H54 (cell line): ENCODE results near the gene IGLL1.

ENCODE experiments used
- DNase-seq: peaks from one replicate; pipeline ENCODE4 v3.0.0; 2011; ENCODE audit warnings: low spot score, mixed read lengths; ENCODE audit not compliant: insufficient read length
- FAIRE-seq: peaks from 3 replicates; lab custom pipeline; 2011; peaks lifted over from hg19 to GRCh38; lab: Jason Lieb, UNC
- POLR2A ChIP-seq: IDR thresholded peaks from 2 replicates; pipeline ENCODE4 v1.6.1; 2011; ENCODE audit warnings: low read depth, mild to moderate bottlenecking, low read length

The IGLL1 gene

DNA sequence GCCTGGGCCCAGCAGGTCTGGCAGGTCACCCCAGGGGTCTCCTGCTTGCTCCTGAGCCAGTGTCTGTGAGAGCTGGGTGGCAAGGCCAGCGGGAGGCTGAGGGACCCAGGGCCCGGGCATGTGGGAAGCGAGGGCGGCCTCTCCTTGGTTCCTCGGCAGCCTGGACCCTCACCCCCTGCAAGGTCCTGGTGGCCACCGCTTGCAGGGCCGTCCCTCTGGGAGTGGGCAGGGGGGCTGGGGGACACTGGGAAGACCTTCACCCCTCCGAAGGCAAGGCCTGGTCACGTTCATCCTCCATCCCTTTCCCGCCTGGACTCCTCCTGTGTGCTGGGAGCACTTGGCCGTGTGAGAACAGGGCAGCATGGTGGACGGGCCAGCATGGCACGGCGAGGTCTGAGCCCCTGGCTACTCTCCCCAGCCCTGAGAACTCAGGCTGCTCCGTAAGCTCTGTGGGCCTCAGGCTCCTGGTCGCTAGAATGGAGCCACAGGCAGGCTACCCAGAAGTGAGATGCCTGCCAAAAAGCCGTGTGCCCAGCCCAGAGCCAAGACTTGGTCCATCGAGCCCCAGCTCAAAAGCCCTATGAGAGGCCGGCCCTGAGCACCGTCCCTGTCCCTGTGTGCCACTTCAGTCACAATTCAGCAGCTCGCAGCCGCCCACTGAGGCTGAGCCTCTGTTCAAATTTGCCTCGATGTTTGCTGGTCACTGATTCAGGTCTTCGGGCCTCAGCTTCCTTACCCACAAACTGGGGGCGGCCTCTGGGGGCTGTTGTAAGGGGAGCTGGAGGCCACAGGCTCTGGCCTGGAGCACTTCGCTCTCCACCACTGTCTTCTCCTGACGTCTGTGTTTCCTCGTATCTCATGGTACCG lies 45.0 kb downstream of the IGLL1 start:
- DNase-seq (no peak), FAIRE-seq (no peak)
- TF ChIP-seq POLR2A = no peak

DNA sequence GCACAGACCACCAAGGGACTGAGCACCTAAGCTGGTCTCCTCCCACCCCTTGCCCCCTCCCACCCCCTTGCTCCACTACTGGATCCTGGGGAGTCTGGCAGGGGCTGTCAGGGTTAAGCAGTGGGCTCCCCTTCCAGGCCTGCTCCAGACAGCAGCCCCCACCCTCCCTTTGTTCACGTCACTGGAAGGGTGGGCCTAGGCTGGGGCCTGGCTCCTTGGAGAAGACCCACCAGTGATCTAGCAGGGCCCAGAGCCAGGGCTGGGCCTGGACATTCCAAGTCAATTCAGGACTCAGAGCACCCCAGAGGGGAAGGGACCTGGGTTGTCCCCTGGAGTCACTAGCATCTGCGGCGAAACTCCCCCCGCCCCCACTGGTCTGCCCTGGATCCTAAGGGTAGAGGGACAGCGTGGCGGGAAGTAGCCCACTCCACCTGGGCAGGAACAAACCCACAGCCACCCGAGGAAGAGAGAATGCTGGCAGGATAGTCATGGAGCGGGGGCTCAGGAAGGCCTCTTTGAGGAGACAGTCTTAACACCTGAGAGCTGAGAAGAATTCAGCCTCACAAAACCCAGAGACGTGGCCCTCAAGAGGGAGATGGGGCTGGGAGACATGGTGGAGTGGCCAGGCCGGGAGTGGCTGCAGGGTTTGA lies 45.8 kb downstream of the IGLL1 start:
- TF ChIP-seq POLR2A = no peak
- FAIRE-seq (no peak), DNase-seq (no peak)

DNA sequence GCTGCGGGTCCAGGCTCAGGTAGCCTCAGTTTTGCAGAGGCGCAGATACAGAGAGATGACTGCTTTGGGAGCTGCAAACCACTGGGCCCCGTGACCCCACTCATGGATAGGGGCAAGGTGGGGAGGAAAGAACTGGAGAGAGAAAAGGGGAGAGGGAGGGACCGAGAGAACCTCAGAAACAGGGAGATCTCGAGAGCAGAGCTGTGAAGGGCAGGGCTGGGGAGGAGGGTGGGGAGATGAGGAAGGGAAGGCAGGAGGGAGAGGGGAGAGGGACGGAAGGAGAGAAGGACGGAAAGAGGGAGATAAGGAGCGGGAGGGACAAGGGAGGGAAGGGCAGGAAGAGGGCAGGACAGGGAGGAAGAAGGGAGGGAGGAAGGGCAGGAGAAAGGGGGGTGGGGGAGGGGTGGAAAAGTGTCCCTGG lies 46.3 kb downstream of the IGLL1 start:
- FAIRE-seq (no peak), DNase-seq (no peak)
- TF ChIP-seq POLR2A = no peak

DNA sequence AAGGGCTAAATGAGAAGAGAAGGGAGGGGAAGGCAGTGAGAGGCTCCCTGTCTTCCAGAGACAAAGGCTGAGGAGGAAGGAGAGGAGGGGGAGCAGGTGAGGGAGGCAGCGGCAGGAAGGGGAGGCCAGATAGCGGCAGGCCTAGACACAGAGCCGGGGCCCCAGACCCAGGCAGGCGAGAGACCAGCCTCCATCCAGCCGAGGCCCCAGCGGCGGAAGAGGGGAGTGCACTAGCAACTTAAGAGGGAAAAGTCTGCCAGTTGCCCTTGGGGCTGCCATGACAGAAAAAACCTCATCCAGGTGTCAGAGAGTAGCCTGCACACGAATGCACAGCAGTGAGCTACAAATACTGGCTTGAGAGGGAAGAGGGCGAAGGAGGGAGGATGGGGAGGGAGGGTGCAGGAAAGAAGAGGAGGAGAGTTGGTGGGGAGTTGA lies 46.7 kb downstream of the IGLL1 start:
- no peak for TF ChIP-seq POLR2A
- no peak for FAIRE-seq
- no peak for DNase-seq

DNA sequence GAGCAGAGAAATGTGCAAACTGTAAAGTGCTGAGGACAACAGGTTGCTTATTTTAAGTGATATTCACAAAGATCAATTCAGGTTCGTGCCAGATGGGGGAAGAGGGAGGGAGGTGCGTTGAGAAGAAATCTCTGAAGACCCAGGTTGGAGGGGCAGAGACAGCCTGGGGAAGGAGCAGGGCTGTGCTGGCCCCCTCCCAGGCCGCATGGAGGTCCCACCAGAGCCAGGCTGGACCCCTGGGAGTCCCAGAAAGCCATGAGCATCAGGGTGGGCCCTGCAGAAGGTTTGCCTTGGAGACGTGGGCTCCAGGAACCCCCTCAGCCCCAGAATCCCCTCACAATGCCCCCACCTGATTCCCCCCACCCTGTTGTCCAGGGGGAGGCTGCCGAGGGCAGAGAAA lies 47.4 kb downstream of the IGLL1 start:
- no peak for TF ChIP-seq POLR2A
- FAIRE-seq = no peak
- DNase-seq = no peak

DNA sequence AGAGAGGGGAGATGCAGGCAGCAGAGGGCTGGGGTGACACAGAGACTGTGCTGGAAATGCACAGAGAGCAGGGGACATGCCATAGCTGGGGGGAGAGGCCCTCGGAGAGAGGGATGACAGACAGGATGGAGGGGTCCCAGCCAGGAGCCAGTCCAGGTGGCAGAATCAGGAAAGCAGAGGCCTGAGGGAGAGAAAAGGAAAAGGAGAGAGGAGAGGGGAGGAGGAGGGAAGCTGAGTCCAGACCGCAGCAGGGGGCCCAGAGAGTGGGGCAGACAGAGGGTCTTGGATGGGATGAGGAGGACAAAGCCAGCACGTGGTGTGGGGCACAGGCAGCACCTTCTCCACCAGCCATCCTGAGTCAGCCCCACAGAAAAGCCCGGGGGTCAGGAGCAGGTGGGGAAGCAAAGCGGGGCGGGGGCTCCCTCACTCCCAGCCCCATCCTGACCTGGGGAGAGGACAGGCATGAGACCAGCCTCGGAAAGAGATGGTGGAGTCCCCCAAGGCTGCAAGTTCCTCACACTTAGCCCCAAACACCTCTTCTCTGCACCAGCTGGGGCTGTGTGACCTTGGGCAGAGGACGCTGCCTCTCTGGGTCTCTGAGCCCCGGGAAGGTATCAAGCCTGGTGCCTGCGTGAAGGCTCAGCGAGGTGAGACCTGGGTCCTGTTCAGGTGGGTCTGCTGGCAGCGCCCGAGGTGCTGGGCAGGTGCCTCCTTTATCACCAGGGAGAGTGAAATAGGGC lies 48.0 kb downstream of the IGLL1 start:
- TF ChIP-seq POLR2A = no peak
- no peak for FAIRE-seq
- no peak for DNase-seq

DNA sequence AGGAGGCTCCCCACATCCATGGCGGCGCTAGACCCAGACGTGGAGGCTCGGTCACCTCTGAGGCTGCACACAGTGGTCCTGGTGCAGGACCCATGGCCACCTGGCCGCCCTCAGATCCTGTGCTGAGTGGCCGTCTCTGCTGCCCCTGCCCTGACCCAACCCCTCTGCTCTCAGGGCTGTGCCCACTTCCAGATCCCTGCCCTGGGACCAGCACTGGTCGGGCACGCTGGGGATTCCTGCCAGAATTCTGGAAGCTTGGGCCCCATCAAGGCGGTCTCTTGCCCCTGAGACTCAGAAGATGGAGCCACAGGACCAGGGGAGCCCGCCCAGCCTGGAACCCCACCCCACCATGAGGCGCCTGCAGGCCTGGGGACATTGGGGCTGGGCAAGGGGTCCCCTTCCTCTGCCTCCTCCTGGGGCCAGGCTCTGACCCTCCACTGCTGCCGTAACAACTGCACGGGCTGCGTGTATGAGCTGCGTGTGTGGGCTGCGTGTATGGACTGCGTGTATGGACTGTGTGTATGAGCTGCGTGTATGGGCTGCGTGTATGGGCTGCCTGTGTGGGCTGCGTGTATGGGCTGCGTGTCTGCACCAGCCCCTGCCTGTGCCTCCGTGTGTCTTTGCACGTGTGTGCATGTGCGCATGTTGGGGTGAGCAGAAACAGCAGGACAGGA lies 48.7 kb downstream of the IGLL1 start:
- TF ChIP-seq POLR2A = no peak
- DNase-seq (no peak), FAIRE-seq (no peak)

DNA sequence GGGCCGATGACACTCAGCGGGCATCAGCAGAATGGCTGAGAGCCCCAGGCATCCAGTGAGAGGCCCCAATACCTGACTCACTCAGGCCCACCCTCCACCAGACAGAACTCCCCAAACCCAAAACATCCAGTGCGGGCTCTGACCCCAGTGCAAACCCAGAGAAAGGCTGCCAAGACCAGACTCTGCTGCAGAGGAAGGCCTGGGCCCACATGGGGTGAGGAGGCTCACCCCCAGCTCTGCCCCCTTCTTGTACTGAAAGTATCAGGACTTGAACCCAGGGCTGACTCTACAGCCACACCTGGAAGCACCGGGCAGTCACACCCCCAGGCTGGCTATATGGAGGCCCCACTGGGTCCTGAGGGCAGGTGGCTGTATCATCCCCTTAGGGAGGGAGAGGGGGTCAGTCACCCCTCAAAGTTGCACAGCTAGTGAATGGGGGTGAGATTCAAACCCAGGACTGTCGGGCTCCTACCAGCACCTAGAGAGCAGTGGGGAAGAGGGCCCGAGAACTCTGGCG lies 49.3 kb downstream of the IGLL1 start:
- DNase-seq (no peak), FAIRE-seq (no peak)

DNA sequence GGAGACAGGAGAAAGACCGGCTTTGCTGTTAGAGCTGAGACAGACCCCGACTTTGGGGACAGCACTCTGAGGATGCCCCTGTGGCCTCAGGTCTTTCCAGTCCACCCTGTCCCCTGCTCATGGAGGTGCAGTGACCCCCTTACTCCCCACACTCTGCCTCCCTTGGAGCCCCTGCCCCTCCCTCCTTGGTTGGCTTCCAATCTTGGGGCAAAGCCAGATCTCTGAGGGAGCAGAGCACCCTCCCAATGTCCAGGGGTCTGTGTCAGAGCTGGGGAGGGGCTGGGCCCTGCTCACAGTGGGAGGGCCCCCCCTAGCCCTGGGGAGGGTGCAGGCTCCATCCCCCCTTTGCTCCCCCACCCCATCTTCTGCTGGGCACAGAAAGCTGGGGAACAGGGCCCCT lies 50.0 kb downstream of the IGLL1 start:
- TF ChIP-seq POLR2A = no peak
- no peak for FAIRE-seq
- DNase-seq = no peak

More for the DNA sequence above, 49.3 kb downstream of the IGLL1 start:
- no peak for TF ChIP-seq POLR2A

DNA sequence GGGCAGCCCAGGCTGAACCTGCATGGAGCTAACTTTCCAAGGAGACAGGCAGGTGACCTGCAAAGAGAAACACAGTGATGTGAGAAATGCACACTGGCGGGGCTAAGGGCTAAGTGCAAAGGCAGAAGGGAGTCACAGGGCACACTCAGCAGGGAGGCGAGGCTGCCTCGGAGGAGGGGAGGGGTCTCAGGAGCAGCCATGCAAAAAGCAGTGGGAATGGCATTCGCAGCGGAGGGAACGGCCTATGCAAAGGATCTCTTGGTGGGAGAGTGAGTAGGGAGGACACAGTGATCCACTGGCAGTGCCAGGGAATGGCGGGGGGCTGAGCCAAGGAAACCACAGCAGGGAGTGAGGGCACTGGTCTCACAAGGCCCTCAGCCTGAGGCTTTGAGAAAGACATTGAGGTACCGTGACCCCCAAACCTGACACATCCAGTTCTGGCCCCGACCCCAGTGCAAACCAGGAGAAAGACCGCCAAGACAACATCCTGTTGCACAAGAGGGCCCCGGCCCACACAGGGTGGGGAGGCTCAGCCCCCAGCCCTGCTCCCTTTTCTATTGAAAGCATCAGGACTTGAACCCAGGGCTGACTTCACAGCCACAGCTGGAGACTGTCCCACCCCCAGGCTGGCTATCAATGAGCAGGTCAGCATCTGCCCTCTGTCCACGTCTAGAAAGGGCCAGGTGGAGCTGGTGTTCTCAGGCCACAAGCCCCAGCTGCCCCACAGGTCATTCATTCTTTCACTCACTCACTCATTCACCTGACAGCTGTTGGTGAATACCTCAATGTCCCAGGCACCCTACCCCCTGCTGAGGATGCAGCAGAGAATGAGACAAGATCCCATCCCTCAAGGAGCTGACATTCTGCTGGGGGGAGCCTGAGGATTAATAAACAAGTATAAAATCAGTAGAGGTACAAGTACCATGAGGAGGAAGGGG lies 50.7 kb downstream of the IGLL1 start:
- DNase-seq (no peak), FAIRE-seq (no peak)
- TF ChIP-seq POLR2A = no peak

DNA sequence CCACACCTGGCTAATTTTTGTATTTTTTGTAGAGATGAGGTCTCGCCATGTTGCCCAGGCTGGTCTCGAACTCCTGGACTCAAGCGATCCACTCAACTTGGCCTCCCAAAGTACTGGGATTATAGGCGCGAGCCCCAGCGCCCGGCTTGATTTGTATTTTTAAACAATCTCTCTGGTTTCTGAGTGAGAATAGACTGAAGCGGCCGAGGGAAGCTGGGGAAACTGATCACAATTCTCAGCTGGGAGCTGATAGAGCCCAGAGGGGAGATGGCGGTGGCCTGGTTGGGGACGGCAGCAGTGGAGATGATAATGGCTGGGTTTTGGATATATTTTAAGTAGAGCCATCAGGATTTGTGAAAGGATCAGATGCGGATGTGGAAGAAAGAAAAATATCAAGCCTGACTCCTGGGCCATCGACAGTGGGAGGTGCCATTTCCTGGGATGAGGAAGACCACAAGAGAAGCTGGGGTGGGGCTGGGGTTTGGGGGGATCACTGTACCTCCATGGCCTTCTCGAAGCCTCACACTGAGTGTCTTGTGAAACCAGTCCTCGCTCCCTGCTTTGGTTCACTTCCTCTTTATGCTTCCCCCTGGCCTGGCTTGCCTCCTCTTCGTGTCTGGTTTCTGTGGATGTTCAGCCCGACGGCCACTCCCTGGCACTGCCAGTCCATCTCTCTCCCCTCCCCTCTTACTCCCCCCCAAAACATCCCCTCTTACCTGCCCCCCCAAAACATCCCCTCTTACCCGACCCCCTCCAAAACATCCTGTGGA lies 51.9 kb downstream of the IGLL1 start:
- DNase-seq (no peak), FAIRE-seq (no peak)
- no peak for TF ChIP-seq POLR2A
